ENCODE measurements around the gene AKR1B15. TPM values are rescaled to one million over a fixed set of nuclear protein-coding genes. Genes with fewer than 3 reads are reported as not detected.
"Not testable (repeated sequence)": the region's sequence is repeated elsewhere in the genome, so short reads cannot be mapped to it uniquely, and the experiment has no call there.

AKR1B15 gene
- total RNA-seq, 2 experiments from 2014 or later: not detected

- H3K9me3 Mint-ChIP-seq: peaks cover 19% of the 10 kb centered on the region
- H3K27me3 Mint-ChIP-seq: no peaks in the 10 kb centered on the region
- no peak overlapping the region for H3K4me3 Mint-ChIP-seq
- H3K4me1 Mint-ChIP-seq: no peaks in the 10 kb centered on the region
- H3K27ac Mint-ChIP-seq: no peak overlapping the region
- peaks cover 3% of the 10 kb centered on the region for H3K36me3 Mint-ChIP-seq
- no peak for DNase-seq
Observed at GRCh38 chr7:134567368-134567767, 18.5 kb downstream of the AKR1B15 start.

DNA sequence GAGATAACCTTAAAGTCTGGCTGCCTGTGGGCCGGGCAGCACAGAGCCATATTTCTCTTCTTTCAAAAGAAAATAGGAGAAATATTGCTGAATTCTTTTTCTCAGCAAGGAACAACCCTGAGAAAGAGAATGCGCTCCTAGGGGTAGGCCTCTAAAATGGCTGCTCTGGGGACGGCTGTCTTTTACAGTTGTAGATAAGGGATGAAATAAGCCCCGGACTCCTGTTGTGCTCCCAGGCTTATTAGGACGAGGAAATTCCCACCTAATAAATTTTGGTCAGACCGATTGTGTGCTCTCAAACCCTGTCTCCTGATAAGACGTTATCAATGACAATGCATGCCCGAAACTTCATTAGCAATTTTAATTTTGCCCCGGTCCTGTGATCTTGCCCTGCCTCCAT lies 21.1 kb downstream of the AKR1B15 start:
- DNase-seq, H3K36me3 Mint-ChIP-seq, H3K27me3 Mint-ChIP-seq, H3K4me3 Mint-ChIP-seq, H3K4me1 Mint-ChIP-seq, H3K27ac Mint-ChIP-seq: not testable (repeated sequence)
- H3K9me3 Mint-ChIP-seq: peaks cover 11% of the 10 kb centered on the region

GRCh38 chr7:134571101-134571500 lies 22.2 kb downstream of the AKR1B15 start:
- no peak overlapping the region for H3K4me3 Mint-ChIP-seq
- no peaks in the 10 kb centered on the region for H3K4me1 Mint-ChIP-seq
- no peak overlapping the region for H3K27ac Mint-ChIP-seq
- no peaks in the 10 kb centered on the region for H3K36me3 Mint-ChIP-seq
- H3K9me3 Mint-ChIP-seq: peaks cover 11% of the 10 kb centered on the region
- no peak for DNase-seq
- H3K27me3 Mint-ChIP-seq: peaks cover 5% of the 10 kb centered on the region

DNA sequence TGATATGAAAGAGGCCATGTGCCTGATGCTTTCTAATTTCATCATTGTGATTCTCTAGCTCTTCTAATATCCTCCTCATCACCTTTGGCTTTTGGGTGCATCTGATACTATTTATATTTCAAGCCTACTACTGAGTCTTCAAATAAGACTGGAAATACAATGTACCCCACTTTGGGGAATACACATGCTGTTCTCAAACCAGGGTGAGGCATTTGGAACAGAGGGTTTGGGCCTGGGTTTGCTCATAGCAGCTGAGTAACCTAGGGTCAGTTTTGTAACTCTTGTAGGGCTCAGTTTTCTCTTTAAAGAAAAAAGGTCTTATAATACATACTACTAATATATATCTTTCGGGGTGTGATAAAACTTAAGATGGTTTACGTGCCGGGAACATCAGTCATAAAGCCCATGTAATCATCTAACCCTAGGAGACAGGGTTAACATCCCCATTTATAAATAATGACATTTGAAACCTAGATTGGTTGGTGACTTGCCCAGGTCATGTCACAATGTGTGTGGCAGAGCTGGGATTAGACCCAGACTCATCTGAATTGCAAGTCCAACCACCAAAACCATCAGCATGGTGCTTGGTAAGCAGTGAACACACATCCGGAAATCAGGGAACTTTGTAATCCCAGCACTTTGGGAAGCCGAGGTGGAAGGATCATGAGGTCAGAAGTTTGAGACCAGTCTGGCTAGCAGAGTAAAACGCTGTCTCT lies 23.0 kb downstream of the AKR1B15 start:
- Mint-ChIP-seq H3K27me3 (peaks cover 5% of the 10 kb centered on the region), H3K9me3 (peaks cover 11% of the 10 kb centered on the region), H3K4me1 (no peaks in the 10 kb centered on the region), H3K36me3 (no peaks in the 10 kb centered on the region), H3K4me3 (no peak overlapping the region), H3K27ac (no peak overlapping the region)
- no peak for DNase-seq

- Mint-ChIP-seq H3K36me3 (no peaks in the 10 kb centered on the region), H3K4me1 (no peaks in the 10 kb centered on the region), H3K27ac (no peak overlapping the region), H3K4me3 (no peak overlapping the region), H3K27me3 (peaks cover 5% of the 10 kb centered on the region), H3K9me3 (peaks cover 8% of the 10 kb centered on the region)
- no peak for DNase-seq
Observed at GRCh38 chr7:134574322-134574721, 25.4 kb downstream of the AKR1B15 start.

DNA sequence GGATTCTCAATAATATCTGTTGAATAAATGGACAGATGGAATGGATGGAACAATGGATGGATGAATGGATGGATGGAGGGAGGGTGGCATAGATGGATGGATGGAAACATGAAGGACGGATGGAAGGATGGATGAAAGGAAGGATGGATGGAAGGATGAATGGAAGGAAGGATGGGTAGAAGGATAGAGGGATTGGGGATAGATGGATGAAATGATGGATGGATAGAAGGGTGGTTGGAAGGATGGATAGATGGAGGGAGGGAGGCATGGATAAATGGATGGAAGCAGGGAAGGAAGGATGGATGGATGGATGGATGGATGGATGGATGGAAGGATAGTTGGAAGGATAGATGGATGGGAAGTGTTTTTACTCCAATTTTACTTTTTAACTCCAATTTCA lies 35.4 kb downstream of the AKR1B15 start:
- Mint-ChIP-seq H3K36me3 (no peaks in the 10 kb centered on the region), H3K27me3 (peaks cover 10% of the 10 kb centered on the region), H3K4me1 (no peaks in the 10 kb centered on the region), H3K27ac (no peak overlapping the region), H3K4me3 (no peak overlapping the region), H3K9me3 (no peaks in the 10 kb centered on the region)
- DNase-seq: no peak

GRCh38 chr7:134585897-134586296 lies 37.0 kb downstream of the AKR1B15 start:
- H3K36me3 Mint-ChIP-seq: no peaks in the 10 kb centered on the region
- H3K27ac Mint-ChIP-seq: no peak overlapping the region
- no peak for DNase-seq
- peaks cover 8% of the 10 kb centered on the region for H3K27me3 Mint-ChIP-seq
- H3K4me1 Mint-ChIP-seq: no peaks in the 10 kb centered on the region
- no peak overlapping the region for H3K4me3 Mint-ChIP-seq
- H3K9me3 Mint-ChIP-seq: no peaks in the 10 kb centered on the region

DNA sequence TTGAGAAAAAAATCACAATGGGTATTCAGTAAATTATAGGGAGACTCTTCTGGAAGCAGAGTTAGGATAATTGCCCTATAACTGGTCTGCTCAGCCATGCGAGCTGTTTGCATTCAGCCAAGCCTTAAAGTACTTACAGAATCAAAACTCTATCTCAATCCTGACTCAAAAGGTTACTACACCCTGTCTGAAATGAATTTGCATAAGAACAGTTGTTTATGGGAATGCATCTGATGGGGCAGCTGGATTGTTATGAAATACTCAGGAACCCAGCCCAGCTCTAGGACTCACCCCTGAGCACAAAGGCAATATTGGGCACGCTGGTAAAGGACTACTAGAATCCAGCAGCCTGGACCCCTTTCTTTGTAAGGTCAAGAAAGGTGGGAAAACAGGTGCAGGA lies 38.8 kb downstream of the AKR1B15 start:
- peaks cover 11% of the 10 kb centered on the region for H3K9me3 Mint-ChIP-seq

DNA sequence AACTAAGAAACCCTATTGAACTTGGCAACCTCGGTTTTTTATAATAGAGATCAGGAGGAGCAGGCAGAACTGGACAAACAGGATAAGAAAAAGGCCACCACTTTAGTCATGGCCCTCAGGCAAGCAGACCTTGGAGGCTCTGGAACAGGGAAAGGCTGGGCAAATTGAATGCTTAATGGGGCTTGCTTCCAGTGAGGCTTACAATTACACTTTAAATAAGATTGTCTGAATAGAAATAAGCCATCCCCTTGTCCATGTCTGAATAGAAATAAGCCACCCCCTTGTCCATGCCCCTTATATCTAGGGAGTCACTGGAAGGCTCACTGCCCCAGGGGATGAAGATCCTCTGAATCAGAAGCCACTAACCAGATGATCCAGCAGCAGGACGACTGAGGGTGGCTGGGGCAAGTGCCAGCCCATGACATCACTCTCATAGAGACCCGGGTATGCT lies 40.6 kb downstream of the AKR1B15 start:
- Mint-ChIP-seq H3K27ac (no peak overlapping the region), H3K36me3 (peaks cover 4% of the 10 kb centered on the region), H3K27me3 (no peaks in the 10 kb centered on the region), H3K4me3 (no peak overlapping the region), H3K9me3 (peaks cover 13% of the 10 kb centered on the region), H3K4me1 (no peaks in the 10 kb centered on the region)
- DNase-seq: no peak

More for the DNA sequence above, 38.8 kb downstream of the AKR1B15 start:
- Mint-ChIP-seq H3K27ac (no peak overlapping the region), H3K4me3 (no peak overlapping the region), H3K4me1 (no peaks in the 10 kb centered on the region), H3K27me3 (peaks cover 5% of the 10 kb centered on the region), H3K36me3 (no peaks in the 10 kb centered on the region)
- no peak for DNase-seq

GRCh38 chr7:134593530-134594392 lies 44.9 kb downstream of the AKR1B15 start:
- Mint-ChIP-seq H3K27me3 (peaks cover 8% of the 10 kb centered on the region), H3K36me3 (peaks cover 4% of the 10 kb centered on the region), H3K4me1 (no peaks in the 10 kb centered on the region), H3K4me3 (no peak overlapping the region), H3K9me3 (peaks cover 15% of the 10 kb centered on the region), H3K27ac (no peak overlapping the region)
- DNase-seq: no peak

DNA sequence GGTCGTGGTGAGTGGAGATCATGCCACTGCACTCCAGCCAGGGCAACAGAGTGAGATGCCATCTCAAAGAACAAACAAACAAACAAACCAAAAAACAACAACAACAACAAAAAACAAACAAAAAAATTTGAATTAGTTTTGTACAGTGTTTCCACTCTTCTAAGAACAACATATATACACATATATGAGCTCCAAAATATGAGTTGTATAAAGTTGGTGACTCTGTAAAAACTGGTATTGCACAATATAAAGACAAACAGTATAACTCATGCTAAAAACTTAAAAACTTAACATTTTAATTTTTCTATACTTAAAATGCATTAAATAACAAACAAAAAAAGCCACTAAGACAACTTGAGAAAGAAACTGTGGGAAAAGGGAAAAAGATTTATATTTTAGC lies 46.0 kb downstream of the AKR1B15 start:
- H3K36me3 Mint-ChIP-seq: peaks cover 6% of the 10 kb centered on the region
- H3K4me3 Mint-ChIP-seq: no peak overlapping the region
- H3K9me3 Mint-ChIP-seq: peaks cover 17% of the 10 kb centered on the region
- H3K4me1 Mint-ChIP-seq: no peaks in the 10 kb centered on the region
- H3K27me3 Mint-ChIP-seq: peaks cover 8% of the 10 kb centered on the region
- no peak for DNase-seq
- no peak overlapping the region for H3K27ac Mint-ChIP-seq

GRCh38 chr7:134599371-134599770 lies 50.5 kb downstream of the AKR1B15 start:
- DNase-seq: no peak

DNA sequence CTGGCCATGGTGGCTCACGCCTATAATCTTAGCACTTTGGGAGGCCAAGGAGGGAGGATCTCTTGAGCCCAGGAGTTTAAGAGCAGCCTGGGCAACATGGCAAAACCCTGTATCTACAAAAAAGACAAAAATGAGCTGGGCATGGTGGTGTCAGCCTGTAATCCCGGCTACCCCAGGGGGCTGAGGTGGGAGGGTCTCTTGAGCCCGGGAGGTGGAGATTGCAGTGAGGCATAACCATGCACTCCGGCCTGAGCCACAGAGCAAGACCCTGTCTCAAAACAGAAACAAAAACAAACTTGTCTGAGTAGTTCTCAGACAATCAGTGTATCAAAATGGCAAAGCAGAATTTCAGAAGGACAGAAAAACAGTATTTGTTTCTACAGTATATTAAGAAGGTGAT lies 52.5 kb downstream of the AKR1B15 start:
- H3K27me3 Mint-ChIP-seq: peaks cover 45% of the 10 kb centered on the region
- peaks cover 2% of the 10 kb centered on the region for H3K9me3 Mint-ChIP-seq

More at GRCh38 chr7:134599371-134599770, 50.5 kb downstream of the AKR1B15 start:
- peaks cover 4% of the 10 kb centered on the region for H3K9me3 Mint-ChIP-seq
- H3K4me3 Mint-ChIP-seq: no peak overlapping the region
- no peak overlapping the region for H3K27ac Mint-ChIP-seq
- no peaks in the 10 kb centered on the region for H3K4me1 Mint-ChIP-seq
- peaks cover 1% of the 10 kb centered on the region for H3K36me3 Mint-ChIP-seq
- peaks cover 35% of the 10 kb centered on the region for H3K27me3 Mint-ChIP-seq

GRCh38 chr7:134602881-134603451 lies 54.1 kb downstream of the AKR1B15 start:
- H3K4me1 Mint-ChIP-seq: peaks cover 3% of the 10 kb centered on the region
- peaks cover 2% of the 10 kb centered on the region for H3K9me3 Mint-ChIP-seq
- H3K27ac Mint-ChIP-seq: no peak overlapping the region
- peaks cover 1% of the 10 kb centered on the region for H3K36me3 Mint-ChIP-seq
- H3K27me3 Mint-ChIP-seq: peaks cover 54% of the 10 kb centered on the region
- no peak for DNase-seq
- no peak overlapping the region for H3K4me3 Mint-ChIP-seq

More for the DNA sequence above, 52.5 kb downstream of the AKR1B15 start:
- no peak overlapping the region for H3K27ac Mint-ChIP-seq
- H3K4me3 Mint-ChIP-seq: no peak overlapping the region
- peaks cover 1% of the 10 kb centered on the region for H3K4me1 Mint-ChIP-seq
- no peak for DNase-seq
- peaks cover 1% of the 10 kb centered on the region for H3K36me3 Mint-ChIP-seq
